Adrenal gland (tissue), 5 donors: Measurements from ENCODE around the gene COMMD1.

Experiments used
- POLR2A ChIP-seq, 2 donors: fragments of 450-650 bp; IDR thresholded peaks; one replicate each; pipeline ENCODE4 v1.6.1; 2017; ENCODE audit warnings: antibody characterized with exemption in 2 of 2, mild to moderate bottlenecking in 2 of 2, moderate library complexity in 1 of 2
- TF ChIP-seq, protein P1 (sequence below), 6 experiments: fragments of 450-650 bp in 4 of 6; fragments of 200-600 bp in 2 of 6; sonication (generic) in 1 of 6; IDR thresholded peaks; 1 replicate in 5 of 6; 2 replicates in 1 of 6; pipeline versions ENCODE4 v1.5.1 to v1.8.0; 2016 to 2021; ENCODE audit warnings: antibody characterized with exemption in 6 of 6, mild to moderate bottlenecking in 2 of 6, moderate library complexity in 1 of 6
- donor health status: DM: no; HTN: no; CAD: no.

GRCh38 chr2:61994531-61994930 is 89.1 kb downstream of the COMMD1 start:
- TF ChIP-seq, protein P1, sequence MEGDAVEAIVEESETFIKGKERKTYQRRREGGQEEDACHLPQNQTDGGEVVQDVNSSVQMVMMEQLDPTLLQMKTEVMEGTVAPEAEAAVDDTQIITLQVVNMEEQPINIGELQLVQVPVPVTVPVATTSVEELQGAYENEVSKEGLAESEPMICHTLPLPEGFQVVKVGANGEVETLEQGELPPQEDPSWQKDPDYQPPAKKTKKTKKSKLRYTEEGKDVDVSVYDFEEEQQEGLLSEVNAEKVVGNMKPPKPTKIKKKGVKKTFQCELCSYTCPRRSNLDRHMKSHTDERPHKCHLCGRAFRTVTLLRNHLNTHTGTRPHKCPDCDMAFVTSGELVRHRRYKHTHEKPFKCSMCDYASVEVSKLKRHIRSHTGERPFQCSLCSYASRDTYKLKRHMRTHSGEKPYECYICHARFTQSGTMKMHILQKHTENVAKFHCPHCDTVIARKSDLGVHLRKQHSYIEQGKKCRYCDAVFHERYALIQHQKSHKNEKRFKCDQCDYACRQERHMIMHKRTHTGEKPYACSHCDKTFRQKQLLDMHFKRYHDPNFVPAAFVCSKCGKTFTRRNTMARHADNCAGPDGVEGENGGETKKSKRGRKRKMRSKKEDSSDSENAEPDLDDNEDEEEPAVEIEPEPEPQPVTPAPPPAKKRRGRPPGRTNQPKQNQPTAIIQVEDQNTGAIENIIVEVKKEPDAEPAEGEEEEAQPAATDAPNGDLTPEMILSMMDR (IDR thresholded peaks at IDR 0.05) = no peak
- TF ChIP-seq POLR2A (IDR thresholded peaks at IDR 0.05) = no peak
